K562 (cell line): ENCODE results near the gene ACTR3.

Experiments used
- BHLHE40 ChIP-seq: IDR thresholded peaks from 2 replicates; pipeline ENCODE4 v1.6.1; 2011; ENCODE audit warnings: low read length, improper control_type of control experiment
- CREB5 ChIP-seq: fragments of 250-450 bp; sonication (Bioruptor Pico); IDR thresholded peaks from 2 replicates; pipeline ENCODE4 v1.5.0; 2020; ENCODE audit warnings: mild to moderate bottlenecking
- CTCF ChIP-seq, 3 experiments: IDR thresholded peaks in 2 of 3; conservative IDR thresholded peaks in 1 of 3; 2 replicates each; pipeline ENCODE4 v1.5.1; 2011 to 2012; ENCODE audit warnings: low read length in 3 of 3, mild to moderate bottlenecking in 3 of 3, control low read depth in 2 of 3, improper control_type of control experiment in 1 of 3, inconsistent platforms in 1 of 3, low read depth in 1 of 3, mixed read lengths in 1 of 3, moderate library complexity in 1 of 3; ENCODE audit not compliant: insufficient read depth in 2 of 3
- FOXP4 ChIP-seq: sonication (generic); formaldehyde crosslinking; IDR thresholded peaks from 2 replicates; pipeline ENCODE4 v1.8.0; 2022; ENCODE audit warnings: mild to moderate bottlenecking, missing genetic modification reagents, borderline replicate concordance
- HNRNPLL ChIP-seq: fragments of 200-400 bp; formaldehyde crosslinking; IDR thresholded peaks from 2 replicates; pipeline ENCODE4 v1.6.1; 2017; ENCODE audit warnings: low read length, low read depth, mild to moderate bottlenecking; ENCODE audit not compliant: poor library complexity, severe bottlenecking
- MNT ChIP-seq, 2 experiments: fragments of 450-650 bp; conservative IDR thresholded peaks; 2 replicates each; pipeline ENCODE4 v1.6.1; 2017; ENCODE audit warnings: mild to moderate bottlenecking in 2 of 2, moderate library complexity in 2 of 2
- MYBL2 ChIP-seq, 2 experiments: fragments of 450-650 bp in 1 of 2; sonication (generic) in 1 of 2; formaldehyde crosslinking in 1 of 2; IDR thresholded peaks; 2 replicates each; pipeline versions ENCODE4 v1.6.1 to v1.8.1; 2017 to 2022; ENCODE audit warnings: borderline replicate concordance in 1 of 2, inconsistent platforms in 1 of 2, low read depth in 1 of 2, mild to moderate bottlenecking in 1 of 2, missing genetic modification reagents in 1 of 2, moderate library complexity in 1 of 2
- PBX2 ChIP-seq, 2 experiments: IDR thresholded peaks in 1 of 2; conservative IDR thresholded peaks in 1 of 2; 2 replicates each; pipeline ENCODE4 v1.6.1; 2016; ENCODE audit warnings: low read depth in 2 of 2, mild to moderate bottlenecking in 1 of 2, missing compliant biosample characterization in 1 of 2, missing genetic modification characterization in 1 of 2, moderate library complexity in 1 of 2
- SMAD4 ChIP-seq: fragments of 250-450 bp; sonication (Bioruptor Pico); conservative IDR thresholded peaks from 2 replicates; pipeline ENCODE4 v1.8.0; 2021; ENCODE audit warnings: inconsistent platforms, mild to moderate bottlenecking, moderate library complexity
- SMC3 ChIP-seq: conservative IDR thresholded peaks from 2 replicates; pipeline ENCODE4 v1.6.1; 2011; ENCODE audit warnings: low read depth, low read length, improper control_type of control experiment; ENCODE audit not compliant: insufficient read depth
- USF2 ChIP-seq: sonication (generic); formaldehyde crosslinking; IDR thresholded peaks from 2 replicates; pipeline ENCODE4 v1.5.0; 2020; ENCODE audit warnings: missing genetic modification reagents

- TF ChIP-seq CTCF (IDR thresholded peaks at IDR 0.05 in 2 of 3, conservative IDR thresholded peaks at IDR 0.05 in 1 of 3; ENCODE audit: insufficient read depth in 2 of 3, low read depth in 1 of 3, low read length in 3 of 3) (no peak), MNT (conservative IDR thresholded peaks at IDR 0.05) (no peak), FOXP4 (CRISPR knock-in tag) (no peak), CREB5 (no peak), MYBL2 (IDR thresholded peaks at IDR 0.05; ENCODE audit: low read depth) (no peak), MYBL2 (CRISPR knock-in tag; IDR thresholded peaks at IDR 0.05; ENCODE audit: borderline replicate concordance) (no peak), BHLHE40 (no peak), SMAD4 (CRISPR knock-in tag) (no peak), SMC3 (no peak), USF2 (CRISPR knock-in tag) (no peak), HNRNPLL (no peak), PBX2 (CRISPR knock-in tag; IDR thresholded peaks at IDR 0.05; ENCODE audit: low read depth) (no peak), PBX2 (tag; conservative IDR thresholded peaks at IDR 0.05; ENCODE audit: low read depth) (no peak)
Measured at GRCh38 chr2:113879457-113879856, 10.4 kb upstream of the ACTR3 start.
